G401.6 (cell line): ENCODE results near the gene ABCC2.
"Not testable (repeated sequence)": the region's sequence is repeated elsewhere in the genome, so short reads cannot be mapped to it uniquely, and the experiment has no call there.

ENCODE experiments used
- FAIRE-seq: peaks from 2 replicates; lab custom pipeline; 2012; peaks lifted over from hg19 to GRCh38; lab: Jason Lieb, UNC

ABCC2 gene

GRCh38 chr10:99854860-99855259 lies 72.4 kb downstream of the ABCC2 start:
- FAIRE-seq = no peak

- no peak for FAIRE-seq
These were observed 73.1 kb downstream of the ABCC2 start for GRCh38 chr10:99855479-99856071.

- FAIRE-seq = no peak
These were observed 76.4 kb downstream of the ABCC2 start for GRCh38 chr10:99858849-99859248.

GRCh38 chr10:99859585-99859984 lies 77.1 kb downstream of the ABCC2 start:
- no peak for FAIRE-seq

- FAIRE-seq = no peak
These were observed 78.0 kb downstream of the ABCC2 start for GRCh38 chr10:99860466-99860865.

- FAIRE-seq = not testable (repeated sequence)
These were observed 81.2 kb downstream of the ABCC2 start for GRCh38 chr10:99863535-99864240.

- not testable (repeated sequence) for FAIRE-seq
These were observed 84.8 kb downstream of the ABCC2 start for GRCh38 chr10:99867250-99867649.

- FAIRE-seq = no peak
These were observed 87.2 kb downstream of the ABCC2 start for GRCh38 chr10:99869581-99870122.

GRCh38 chr10:99870123-99870730 lies 87.8 kb downstream of the ABCC2 start:
- no peak for FAIRE-seq

GRCh38 chr10:99872367-99873162 lies 90.1 kb downstream of the ABCC2 start:
- no peak for FAIRE-seq

GRCh38 chr10:99873846-99874245 lies 91.4 kb downstream of the ABCC2 start:
- FAIRE-seq = no peak

GRCh38 chr10:99874341-99875085 lies 92.1 kb downstream of the ABCC2 start:
- FAIRE-seq = no peak

- FAIRE-seq = no peak
These were observed 93.0 kb downstream of the ABCC2 start for GRCh38 chr10:99875473-99875872.

- FAIRE-seq = no peak
These were observed 97.8 kb downstream of the ABCC2 start for GRCh38 chr10:99880080-99880835.

- FAIRE-seq = no peak
These were observed 98.9 kb downstream of the ABCC2 start for GRCh38 chr10:99881371-99881770.

- no peak for FAIRE-seq
These were observed 101.1 kb downstream of the ABCC2 start for GRCh38 chr10:99883523-99883922.

GRCh38 chr10:99888622-99889021 lies 106.2 kb downstream of the ABCC2 start:
- no peak for FAIRE-seq

- FAIRE-seq = no peak
These were observed 112.2 kb downstream of the ABCC2 start for GRCh38 chr10:99894613-99895012.

- not testable (repeated sequence) for FAIRE-seq
These were observed 112.6 kb downstream of the ABCC2 start for GRCh38 chr10:99895066-99895465.

GRCh38 chr10:99895867-99896266 lies 113.4 kb downstream of the ABCC2 start:
- FAIRE-seq = no peak
